Activated CD8-positive, alpha-beta memory T cell treated with anti-CD3 and anti-CD28 coated beads, Interleukin-2, amount 50 U/mL, for 4 hours (primary cell): ENCODE results near the gene GRIK1.

Experiments
- DNase-seq: peaks from one replicate; pipeline ENCODE4 v3.0.0-alpha.2; 2020

The GRIK1 gene

GRCh38 chr21:29661672-29662442 lies 277.9 kb downstream of the GRIK1 start:
- DNase-seq: no peak

DNA sequence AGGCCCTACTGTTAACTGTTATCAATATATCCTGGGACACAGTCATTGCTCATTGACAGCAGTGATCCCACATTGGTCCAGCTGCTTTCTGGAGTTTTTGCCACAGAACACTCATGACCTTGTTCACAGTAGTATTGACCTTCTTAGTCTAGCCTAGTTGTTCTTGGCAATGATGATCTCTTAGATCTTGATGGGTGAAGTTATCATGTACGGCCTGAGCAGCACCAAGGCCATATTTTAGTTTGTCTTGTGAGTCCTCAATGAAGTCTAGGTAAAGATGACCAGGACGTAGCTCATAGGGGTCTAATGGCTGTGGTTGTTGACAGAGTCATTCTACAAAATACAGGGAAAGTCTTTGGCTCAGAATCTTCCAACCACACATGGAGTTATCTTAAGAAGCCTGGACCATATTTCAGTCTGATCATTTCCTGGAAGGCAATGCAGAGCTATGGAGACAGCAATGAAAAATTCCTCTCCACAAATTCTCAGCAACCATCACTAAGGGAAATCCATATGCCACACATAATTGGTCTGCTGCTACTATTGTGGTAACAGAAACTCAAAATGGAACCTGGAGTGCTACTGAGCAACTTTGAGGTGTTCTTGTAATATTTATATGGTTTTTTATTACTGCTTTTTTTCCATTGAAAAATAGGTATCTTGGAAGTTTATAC lies 279.6 kb downstream of the GRIK1 start:
- DNase-seq: no peak

- no peak for DNase-seq
These were observed 280.9 kb downstream of the GRIK1 start for GRCh38 chr21:29658934-29659203.

GRCh38 chr21:29658177-29658933 lies 281.4 kb downstream of the GRIK1 start:
- no peak for DNase-seq

- DNase-seq: no peak
These were observed 282.4 kb downstream of the GRIK1 start for GRCh38 chr21:29657240-29657989.

GRCh38 chr21:29656504-29657239 lies 283.1 kb downstream of the GRIK1 start:
- no peak for DNase-seq

- no peak for DNase-seq
These were observed 284.2 kb downstream of the GRIK1 start for GRCh38 chr21:29655577-29655976.

DNA sequence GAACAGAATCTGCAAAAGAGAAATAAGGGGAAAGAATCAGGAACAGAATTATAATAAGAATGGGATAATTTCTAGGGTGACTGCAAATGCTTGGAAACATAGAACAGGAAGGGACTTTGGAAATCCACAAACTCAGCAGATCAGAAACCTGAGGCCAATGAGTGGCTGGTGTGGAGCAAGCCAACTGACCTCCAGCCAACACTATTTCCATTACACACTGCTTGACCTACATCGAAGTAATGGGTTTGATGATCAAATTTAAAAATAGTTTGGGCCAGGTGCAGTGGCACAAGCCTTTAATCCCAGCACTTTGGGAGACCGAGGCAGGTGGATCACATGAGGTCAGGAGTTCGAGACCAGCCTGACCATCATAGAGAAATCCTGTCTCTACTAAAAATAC lies 284.9 kb downstream of the GRIK1 start:
- no peak for DNase-seq

- no peak for DNase-seq
These were observed 285.6 kb downstream of the GRIK1 start for GRCh38 chr21:29654203-29654602.

GRCh38 chr21:29650523-29651022 lies 289.2 kb downstream of the GRIK1 start:
- no peak for DNase-seq

DNA sequence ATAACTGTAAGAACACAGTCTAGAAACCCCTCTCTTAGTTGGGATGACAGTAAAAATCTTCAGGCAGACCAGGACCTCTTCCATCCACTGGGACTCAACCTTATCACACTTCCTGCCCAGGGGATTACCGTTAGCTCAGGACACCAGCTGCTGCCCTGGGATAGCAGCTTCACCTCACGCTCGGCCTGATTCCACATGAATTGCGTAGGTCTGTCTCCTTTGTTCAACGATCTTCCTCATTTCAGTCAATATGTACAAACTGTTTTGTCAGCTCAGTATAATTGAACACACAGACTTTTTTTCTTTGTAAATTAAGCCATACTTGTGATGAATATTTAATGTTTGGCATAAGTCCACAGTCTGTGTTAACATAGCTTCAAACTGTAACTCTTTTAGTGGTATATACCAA lies 290.4 kb downstream of the GRIK1 start:
- no peak for DNase-seq

DNA sequence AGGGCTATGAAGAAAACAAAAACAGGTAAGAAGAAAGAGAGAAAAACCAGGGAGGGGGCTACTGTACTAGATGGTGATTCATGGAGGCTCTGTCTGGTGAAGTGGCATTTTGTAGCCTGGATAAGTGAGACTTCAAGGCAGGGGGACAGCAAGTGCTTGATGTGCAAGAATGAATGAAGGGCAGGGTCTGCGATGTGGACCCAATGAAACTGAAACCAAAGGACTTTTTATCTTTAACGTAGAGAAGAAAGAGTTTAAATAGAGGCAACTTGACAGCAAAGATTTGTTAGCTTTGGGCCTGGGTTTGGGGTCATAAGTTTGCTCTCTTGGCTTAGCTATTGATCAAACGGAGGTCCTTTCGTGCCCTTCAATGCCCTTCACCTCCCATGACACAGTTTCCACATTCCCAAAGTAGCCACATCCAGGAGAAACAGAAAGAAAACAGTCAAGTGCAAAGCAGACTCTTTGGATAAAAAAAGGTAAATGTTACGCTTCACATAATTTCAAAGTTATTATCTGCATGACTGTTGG lies 291.0 kb downstream of the GRIK1 start:
- no peak for DNase-seq

DNA sequence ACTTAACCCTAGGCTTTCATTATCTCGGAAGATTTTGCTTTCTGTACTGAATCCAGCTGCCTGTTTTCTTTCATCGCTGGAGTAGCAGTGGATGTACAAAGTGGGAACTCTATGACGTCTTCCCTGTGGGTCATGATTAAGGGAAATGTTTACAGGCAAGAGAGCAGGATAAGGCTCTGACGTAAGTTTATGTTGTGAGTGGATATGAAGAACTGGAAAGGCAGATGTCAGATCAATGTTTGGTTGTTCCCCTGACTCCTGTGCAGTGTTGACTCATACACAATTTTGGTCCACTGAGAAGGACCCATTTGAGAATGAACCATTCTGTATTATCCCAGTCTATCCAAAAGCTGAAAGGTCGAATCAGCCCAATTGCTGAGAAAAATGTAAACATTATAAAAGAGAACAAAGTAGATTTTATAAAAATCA lies 292.4 kb downstream of the GRIK1 start:
- DNase-seq: no peak

GRCh38 chr21:29645666-29646553 lies 293.9 kb downstream of the GRIK1 start:
- DNase-seq: no peak

- DNase-seq: no peak
These were observed 296.5 kb downstream of the GRIK1 start for GRCh38 chr21:29643289-29643688.

GRCh38 chr21:29642551-29643245 lies 297.1 kb downstream of the GRIK1 start:
- DNase-seq: no peak

- DNase-seq: no peak
These were observed 297.9 kb downstream of the GRIK1 start for GRCh38 chr21:29641635-29642550.

DNA sequence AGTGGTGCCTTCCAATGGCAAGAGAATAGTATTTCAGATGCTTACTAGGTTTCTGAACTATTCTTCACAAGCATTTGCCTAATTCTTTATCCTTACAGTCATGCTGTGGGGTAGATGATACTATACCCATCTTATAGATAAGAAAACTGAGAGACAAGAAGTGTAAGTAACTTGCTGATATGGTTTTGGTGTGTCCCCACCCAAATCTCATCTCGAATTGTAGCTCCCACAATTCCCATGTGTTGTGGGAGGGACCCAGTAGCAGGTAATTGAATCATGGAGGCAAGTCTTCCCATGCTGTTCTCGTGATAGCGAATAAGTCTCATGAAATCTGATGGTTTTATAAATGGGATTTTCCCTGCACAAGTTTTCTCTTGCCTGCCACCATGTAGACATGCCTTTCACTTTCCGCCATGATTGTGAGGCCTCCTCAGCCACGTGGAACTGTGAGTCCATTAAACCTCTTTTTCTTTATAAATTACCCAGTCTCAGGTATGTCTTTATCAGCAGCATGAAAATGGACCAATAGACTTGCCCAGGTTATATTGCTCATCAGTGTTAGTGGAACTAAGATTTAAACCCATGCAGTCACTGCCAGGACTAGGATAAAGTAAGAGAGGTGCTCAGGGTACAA lies 298.7 kb downstream of the GRIK1 start:
- no peak for DNase-seq

GRCh38 chr21:29640080-29640508 lies 299.7 kb downstream of the GRIK1 start:
- no peak for DNase-seq
